ENCODE results near the gene CCDC18.

DNA sequence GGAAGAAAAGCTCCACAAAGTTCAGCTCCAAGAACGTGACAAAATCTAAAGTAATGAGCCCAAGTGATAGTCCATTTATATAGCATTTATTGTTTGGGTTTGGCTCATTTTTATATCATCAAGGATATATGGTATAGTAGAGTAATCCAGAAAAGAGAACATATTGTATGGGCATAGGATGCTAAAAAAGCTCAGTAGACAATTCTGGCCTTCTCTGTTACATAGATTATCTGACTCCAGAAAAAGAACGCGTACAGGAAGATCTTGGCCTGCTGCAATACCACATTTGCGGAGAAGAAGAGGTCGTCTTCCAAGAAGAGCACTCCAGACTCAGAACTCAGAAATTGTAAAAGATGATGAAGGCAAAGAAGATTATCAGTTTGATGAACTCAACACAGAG, 44.1 kb upstream of the CCDC18 start:
- no peak for TF ChIP-seq POLR2A (IDR thresholded peaks at IDR 0.05)
- TF ChIP-seq, protein P1, sequence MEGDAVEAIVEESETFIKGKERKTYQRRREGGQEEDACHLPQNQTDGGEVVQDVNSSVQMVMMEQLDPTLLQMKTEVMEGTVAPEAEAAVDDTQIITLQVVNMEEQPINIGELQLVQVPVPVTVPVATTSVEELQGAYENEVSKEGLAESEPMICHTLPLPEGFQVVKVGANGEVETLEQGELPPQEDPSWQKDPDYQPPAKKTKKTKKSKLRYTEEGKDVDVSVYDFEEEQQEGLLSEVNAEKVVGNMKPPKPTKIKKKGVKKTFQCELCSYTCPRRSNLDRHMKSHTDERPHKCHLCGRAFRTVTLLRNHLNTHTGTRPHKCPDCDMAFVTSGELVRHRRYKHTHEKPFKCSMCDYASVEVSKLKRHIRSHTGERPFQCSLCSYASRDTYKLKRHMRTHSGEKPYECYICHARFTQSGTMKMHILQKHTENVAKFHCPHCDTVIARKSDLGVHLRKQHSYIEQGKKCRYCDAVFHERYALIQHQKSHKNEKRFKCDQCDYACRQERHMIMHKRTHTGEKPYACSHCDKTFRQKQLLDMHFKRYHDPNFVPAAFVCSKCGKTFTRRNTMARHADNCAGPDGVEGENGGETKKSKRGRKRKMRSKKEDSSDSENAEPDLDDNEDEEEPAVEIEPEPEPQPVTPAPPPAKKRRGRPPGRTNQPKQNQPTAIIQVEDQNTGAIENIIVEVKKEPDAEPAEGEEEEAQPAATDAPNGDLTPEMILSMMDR (IDR thresholded peaks at IDR 0.05), result no peak
- no peak for TF ChIP-seq POLR2AphosphoS5 (IDR thresholded peaks at IDR 0.05)
- no peak for TF ChIP-seq EP300 (IDR thresholded peaks at IDR 0.05; ENCODE audit: low read depth)
